Fibroblast of peridontal ligament (primary cell): ENCODE data around the gene GRID1.

Experiments used
- DNase-seq: peaks from one replicate; pipeline ENCODE4 v3.0.0-alpha.2; 2010; ENCODE audit errors: extremely low read depth

Gene GRID1

GRCh38 chr10:86314616-86315548, 51.7 kb downstream of the GRID1 start:
- no peak for DNase-seq

GRCh38 chr10:86313621-86314041, 53.0 kb downstream of the GRID1 start:
- DNase-seq, result no peak

- no peak for DNase-seq
Measured at GRCh38 chr10:86312701-86313270, 53.8 kb downstream of the GRID1 start.

GRCh38 chr10:86311906-86312305, 54.7 kb downstream of the GRID1 start:
- no peak for DNase-seq

GRCh38 chr10:86311190-86311589, 55.4 kb downstream of the GRID1 start:
- no peak for DNase-seq

- DNase-seq, result no peak
Measured at GRCh38 chr10:86310702-86311101, 55.9 kb downstream of the GRID1 start.

GRCh38 chr10:86310291-86310690, 56.3 kb downstream of the GRID1 start:
- DNase-seq, result no peak

GRCh38 chr10:86308056-86308455, 58.5 kb downstream of the GRID1 start:
- DNase-seq, result no peak

- peak; percentile 2 for DNase-seq
Measured at GRCh38 chr10:86306628-86307278, 59.8 kb downstream of the GRID1 start.

GRCh38 chr10:86305521-86305920, 61.1 kb downstream of the GRID1 start:
- no peak for DNase-seq

GRCh38 chr10:86304436-86304835, 62.2 kb downstream of the GRID1 start:
- DNase-seq, result no peak

GRCh38 chr10:86303626-86304025, 63.0 kb downstream of the GRID1 start:
- DNase-seq, result no peak

- no peak for DNase-seq
Measured at GRCh38 chr10:86301971-86302370, 64.6 kb downstream of the GRID1 start.

GRCh38 chr10:86300931-86301830, 65.4 kb downstream of the GRID1 start:
- DNase-seq, result no peak

- DNase-seq, result no peak
Measured at GRCh38 chr10:86300399-86300925, 66.1 kb downstream of the GRID1 start.

GRCh38 chr10:86299562-86299961, 67.0 kb downstream of the GRID1 start:
- DNase-seq, result no peak

GRCh38 chr10:86298501-86299001, 68.0 kb downstream of the GRID1 start:
- DNase-seq, result no peak

- no peak for DNase-seq
Measured at GRCh38 chr10:86295791-86296190, 70.8 kb downstream of the GRID1 start.

GRCh38 chr10:86295351-86295750, 71.2 kb downstream of the GRID1 start:
- no peak for DNase-seq

- no peak for DNase-seq
Measured at GRCh38 chr10:86294346-86295265, 72.0 kb downstream of the GRID1 start.
